A673 (cell line): ENCODE data around the gene MYO1E. TPM values are rescaled to one million over a fixed set of nuclear protein-coding genes. Genes with fewer than 3 reads are reported as not detected.

Source experiments
- BruUV-seq: library from RNA; stranded (reverse); fragments of 400-500 nt; replicated peaks from 2 replicates; lab custom pipeline; 2021; lab: Mats Ljungman, UMichigan
- CTCF ChIA-PET: fragments of 300-600 bp; sonication (Branson Sonifier 250); formaldehyde crosslinking; loops from one replicate; lab custom pipeline; 2022; ENCODE audit warnings: antibody characterized with exemption; lab: Charles Lee
- POLR2A ChIA-PET: fragments of 300-600 bp; sonication (Branson Sonifier 250); formaldehyde crosslinking; loops from one replicate; lab custom pipeline; 2022; ENCODE audit warnings: antibody characterized with exemption; ENCODE audit not compliant: low non-redundant PET; lab: Charles Lee
- DNase-seq: peaks from one replicate; pipeline ENCODE4 v3.0.0-alpha.2; 2015; ENCODE audit warnings: low spot score
- H3K27ac ChIP-seq: fragments of 200-600 bp; sonication (generic); 2 replicates; pipeline ENCODE4 v1.5.1; 2016; ENCODE audit warnings: mixed run types, low read depth, mild to moderate bottlenecking, mixed read lengths, antibody characterized with exemption, low read length; ENCODE audit not compliant: poor library complexity, severe bottlenecking
- H3K27me3 ChIP-seq: fragments of 200-600 bp; sonication (generic); replicated peaks from 2 replicates; pipeline ENCODE4 v1.6.1; 2017; ENCODE audit warnings: mixed run types, low read depth, mild to moderate bottlenecking, mixed read lengths, antibody characterized with exemption, low read length; ENCODE audit not compliant: insufficient read depth, poor library complexity
- H3K36me3 ChIP-seq: fragments of 200-600 bp; sonication (generic); 2 replicates; pipeline ENCODE4 v1.6.1; 2016; ENCODE audit warnings: mixed run types, mild to moderate bottlenecking, mixed read lengths, antibody characterized with exemption, low read length; ENCODE audit not compliant: insufficient read depth, poor library complexity, severe bottlenecking
- H3K4me1 ChIP-seq: fragments of 200-600 bp; sonication (generic); 2 replicates; pipeline ENCODE4 v1.6.1; 2017; ENCODE audit warnings: mixed run types, mild to moderate bottlenecking, mixed read lengths, antibody characterized with exemption, low read length; ENCODE audit not compliant: insufficient read depth, poor library complexity, severe bottlenecking
- H3K4me3 ChIP-seq: fragments of 200-600 bp; sonication (generic); 2 replicates; pipeline ENCODE4 v1.5.1; 2016; ENCODE audit warnings: low read depth, mixed run types, mild to moderate bottlenecking, mixed read lengths, low read length; ENCODE audit not compliant: poor library complexity, severe bottlenecking
- H3K9me3 ChIP-seq: fragments of 200-600 bp; sonication (generic); 2 replicates; pipeline ENCODE4 v1.6.1; 2016; ENCODE audit warnings: mixed run types, low read depth, mild to moderate bottlenecking, mixed read lengths, antibody characterized with exemption, low read length; ENCODE audit not compliant: poor library complexity, severe bottlenecking
- EZH2 ChIP-seq: fragments of 200-600 bp; sonication (generic); IDR thresholded peaks from 2 replicates; pipeline ENCODE4 v1.6.1; 2017; ENCODE audit warnings: borderline replicate concordance, low read depth, mild to moderate bottlenecking, mixed read lengths, antibody characterized with exemption, low read length; ENCODE audit not compliant: poor library complexity, severe bottlenecking
- intact Hi-C: fragments of 100-400 bp; cut with micrococcal nuclease; formaldehyde crosslinking; loops from one replicate; pipeline ENCODE4 v1.10.0; 2022; ENCODE audit not compliant: unreplicated experiment
- total RNA-seq: library from RNA; stranded (reverse); gene quantifications from 2 replicates; pipeline ENCODE4 v1.2.3, GENCODE V29; 2021
- TF ChIP-seq, protein P1 (sequence below): fragments of 300-800, 200-600 bp; sonication (generic); conservative IDR thresholded peaks from 2 replicates; pipeline ENCODE4 v1.5.1; 2017; ENCODE audit warnings: low read depth, mild to moderate bottlenecking, antibody characterized with exemption, low read length, moderate library complexity, mixed read lengths

The MYO1E gene
- total RNA-seq, 1 experiment from 2014 or later = 7.9 TPM

DNA sequence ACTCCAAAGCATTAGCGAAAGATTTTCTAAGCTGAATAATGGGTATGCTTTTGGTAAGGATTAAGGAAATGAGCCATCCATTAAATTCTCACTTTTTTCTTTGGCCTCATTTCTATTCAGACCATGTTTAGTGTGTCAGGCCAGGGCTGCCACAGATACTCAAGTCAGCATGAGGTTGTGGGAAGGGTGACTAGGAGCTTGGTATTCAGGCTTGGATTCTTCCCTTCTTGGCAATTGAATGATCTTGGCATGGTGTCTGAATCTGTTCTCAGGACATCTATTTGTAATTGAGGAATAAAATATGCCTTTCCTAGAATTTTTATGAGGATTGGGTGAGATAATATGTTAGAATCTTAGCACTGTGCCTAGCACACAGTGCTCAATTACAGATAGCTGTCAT, 256.5 kb downstream of the MYO1E start:
- no peak for DNase-seq
- ChIA-PET CTCF (no interaction called here), POLR2A (interaction anchor here (0.7 kb wide), 1 partner anchor 51 kb away, joined by 7 read pairs; no protein-coding TSS in a partner anchor)
- BruUV-seq = no TSS peak
- no peak overlapping the region for H3K4me3 ChIP-seq
- H3K9me3 ChIP-seq = no peaks in the 10 kb centered on the region
- H3K27me3 ChIP-seq = no peaks in the 10 kb centered on the region
- no peak overlapping the region for H3K27ac ChIP-seq
- H3K4me1 ChIP-seq = no peaks in the 10 kb centered on the region
- peaks cover 92% of the 10 kb centered on the region for H3K36me3 ChIP-seq
- intact Hi-C loops = no loop called here
- no peak for TF ChIP-seq EZH2
- TF ChIP-seq, protein P1, sequence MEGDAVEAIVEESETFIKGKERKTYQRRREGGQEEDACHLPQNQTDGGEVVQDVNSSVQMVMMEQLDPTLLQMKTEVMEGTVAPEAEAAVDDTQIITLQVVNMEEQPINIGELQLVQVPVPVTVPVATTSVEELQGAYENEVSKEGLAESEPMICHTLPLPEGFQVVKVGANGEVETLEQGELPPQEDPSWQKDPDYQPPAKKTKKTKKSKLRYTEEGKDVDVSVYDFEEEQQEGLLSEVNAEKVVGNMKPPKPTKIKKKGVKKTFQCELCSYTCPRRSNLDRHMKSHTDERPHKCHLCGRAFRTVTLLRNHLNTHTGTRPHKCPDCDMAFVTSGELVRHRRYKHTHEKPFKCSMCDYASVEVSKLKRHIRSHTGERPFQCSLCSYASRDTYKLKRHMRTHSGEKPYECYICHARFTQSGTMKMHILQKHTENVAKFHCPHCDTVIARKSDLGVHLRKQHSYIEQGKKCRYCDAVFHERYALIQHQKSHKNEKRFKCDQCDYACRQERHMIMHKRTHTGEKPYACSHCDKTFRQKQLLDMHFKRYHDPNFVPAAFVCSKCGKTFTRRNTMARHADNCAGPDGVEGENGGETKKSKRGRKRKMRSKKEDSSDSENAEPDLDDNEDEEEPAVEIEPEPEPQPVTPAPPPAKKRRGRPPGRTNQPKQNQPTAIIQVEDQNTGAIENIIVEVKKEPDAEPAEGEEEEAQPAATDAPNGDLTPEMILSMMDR = no peak

DNA sequence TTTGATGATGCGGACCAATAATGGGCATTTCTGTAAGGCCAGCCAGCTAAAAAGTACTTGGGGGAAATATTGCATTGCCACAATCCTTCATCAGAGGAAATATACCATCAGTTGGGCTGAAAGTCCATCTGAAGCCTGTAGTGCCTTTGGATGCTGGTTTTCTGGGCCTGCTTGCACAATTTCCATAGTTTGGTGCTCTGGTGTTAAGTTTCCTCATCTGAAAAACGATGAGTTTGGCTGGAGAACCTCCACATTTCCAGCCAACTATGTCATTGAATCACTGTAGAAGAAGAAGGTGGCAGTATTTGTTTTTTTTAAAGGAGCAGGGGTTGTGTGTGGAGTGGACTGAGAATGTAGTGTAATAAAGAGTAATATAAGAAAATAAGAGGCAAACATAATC, 257.6 kb downstream of the MYO1E start:
- Histone ChIP-seq H3K27me3 (no peaks in the 10 kb centered on the region), H3K36me3 (peaks cover 92% of the 10 kb centered on the region), H3K4me1 (no peaks in the 10 kb centered on the region), H3K4me3 (no peak overlapping the region), H3K27ac (no peak overlapping the region), H3K9me3 (no peaks in the 10 kb centered on the region)
- POLR2A ChIA-PET = no interaction called here
- intact Hi-C loops = no loop called here
- BruUV-seq = no TSS peak
- DNase-seq = no peak
- no peak for TF ChIP-seq EZH2
- TF ChIP-seq, protein P1 = no peak
- CTCF ChIA-PET = no interaction called here

DNA sequence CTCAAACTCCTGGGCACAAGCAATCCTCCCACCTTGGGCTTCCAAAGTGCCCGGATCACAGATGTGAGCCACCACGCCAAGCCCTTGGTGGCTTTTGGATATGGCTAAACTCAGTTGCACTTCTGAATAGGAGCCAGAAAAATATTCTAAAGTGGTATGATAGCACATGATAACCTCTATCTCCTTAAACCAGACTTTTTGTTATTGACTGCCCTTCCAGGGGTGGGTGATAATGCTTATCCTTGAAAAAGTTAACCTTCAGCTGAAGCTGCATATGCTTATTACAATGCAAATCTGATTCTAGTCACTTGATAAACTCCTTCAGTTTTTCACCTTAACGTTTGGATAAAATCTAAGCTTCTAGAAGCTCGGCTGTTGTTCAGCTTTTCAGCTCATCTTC, 261.4 kb downstream of the MYO1E start:
- Histone ChIP-seq H3K4me1 (peaks cover 4% of the 10 kb centered on the region), H3K9me3 (no peaks in the 10 kb centered on the region), H3K4me3 (no peak overlapping the region), H3K27ac (no peak overlapping the region), H3K27me3 (no peaks in the 10 kb centered on the region), H3K36me3 (peaks cover 88% of the 10 kb centered on the region)
- no TSS peak for BruUV-seq
- POLR2A ChIA-PET = no interaction called here
- intact Hi-C loops = no loop called here
- no peak for TF ChIP-seq EZH2
- TF ChIP-seq, protein P1 = no peak
- CTCF ChIA-PET = no interaction called here
- DNase-seq = no peak
